Measurements from ENCODE around the gene CTSO.

GRCh38 chr4:155877971-155878370 is 75.7 kb downstream of the CTSO start:
- TF ChIP-seq CTCF (conservative IDR thresholded peaks at IDR 0.05 in 1 of 2, IDR thresholded peaks at IDR 0.05 in 1 of 2; ENCODE audit: extremely low read depth in 1 of 2, insufficient read depth in 1 of 2, low read depth in 1 of 2, low read length in 2 of 2), result no peak
- TF ChIP-seq EZH2 (IDR thresholded peaks at IDR 0.05; ENCODE audit: borderline replicate concordance, low read length), result no peak
